HG03095 (cell line): ENCODE data around the gene OPCML.

Source experiments
- ATAC-seq: cut with Tn5 transposase; IDR thresholded peaks from one replicate; pipeline ENCODE4 v1.9.1; 2021; ENCODE audit warnings: moderate library complexity; ENCODE audit not compliant: unreplicated experiment

Gene OPCML

GRCh38 chr11:133366147-133366546 is 166.2 kb downstream of the OPCML start:
- ATAC-seq, result no peak

- no peak for ATAC-seq
Observed at GRCh38 chr11:133362916-133363315, 169.4 kb downstream of the OPCML start.

GRCh38 chr11:133362156-133362555 is 170.1 kb downstream of the OPCML start:
- ATAC-seq, result no peak

- ATAC-seq, result no peak
Observed at GRCh38 chr11:133361689-133361994, 170.7 kb downstream of the OPCML start.

DNA sequence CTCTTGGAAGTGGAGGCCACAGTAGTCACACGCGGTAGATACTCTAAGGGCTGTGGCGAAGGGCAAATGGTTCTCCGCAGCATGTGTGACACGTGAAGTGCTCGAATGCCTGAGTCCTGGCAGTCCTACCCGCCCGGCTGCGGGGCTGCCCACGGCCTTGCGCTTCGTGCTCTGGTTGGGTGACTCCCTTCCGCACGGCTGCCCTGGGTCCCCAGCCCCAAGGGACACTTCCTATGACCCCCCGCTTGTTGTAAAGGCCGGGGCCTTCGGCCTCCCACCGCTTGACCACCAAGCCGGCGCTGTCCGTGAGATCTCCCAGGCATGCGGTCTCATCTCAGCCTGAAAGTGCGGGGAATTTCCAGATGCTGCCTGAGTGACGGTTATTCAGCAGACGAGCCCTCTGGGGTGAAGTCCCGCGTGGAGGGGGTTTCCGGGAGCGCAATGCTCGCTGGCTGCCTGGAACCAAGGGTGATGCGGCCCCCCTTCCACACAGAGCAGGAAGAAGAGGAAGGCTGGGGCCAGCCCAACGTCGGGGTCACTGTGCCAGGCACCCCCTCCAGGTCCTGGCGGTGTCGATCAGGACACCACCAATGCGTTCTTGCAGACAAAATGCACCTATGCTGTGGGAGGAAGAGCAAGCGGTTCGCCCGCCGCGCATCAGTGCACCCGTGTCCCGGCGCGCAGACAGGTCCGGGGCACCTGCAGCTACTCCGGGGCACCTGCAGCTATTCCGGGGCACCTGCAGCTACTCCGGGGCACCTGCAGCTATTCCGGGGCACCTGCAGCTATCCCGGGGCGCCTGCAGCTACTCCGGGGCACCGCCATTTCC is 171.2 kb downstream of the OPCML start:
- ATAC-seq, result no peak

DNA sequence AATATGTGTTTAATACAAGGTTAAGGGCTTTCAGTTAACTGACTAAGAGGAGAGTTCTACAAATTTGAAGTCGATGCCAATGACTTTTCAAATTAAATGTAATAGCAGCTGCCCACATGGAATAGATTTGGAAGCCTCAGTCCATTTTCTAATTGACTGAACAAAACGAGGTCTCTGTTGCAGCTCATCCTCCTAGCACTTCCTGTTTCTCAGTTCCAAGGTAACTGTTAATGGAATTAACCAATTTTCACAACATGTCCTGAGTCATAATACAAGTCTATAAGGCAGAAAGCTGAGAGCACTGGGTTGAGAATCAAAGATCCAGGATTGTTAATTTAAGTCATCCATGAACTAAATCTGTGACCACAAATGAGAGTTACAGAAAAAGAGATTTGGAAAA is 177.2 kb downstream of the OPCML start:
- no peak for ATAC-seq

- no peak for ATAC-seq
Observed at GRCh38 chr11:133354069-133354468, 178.2 kb downstream of the OPCML start.

DNA sequence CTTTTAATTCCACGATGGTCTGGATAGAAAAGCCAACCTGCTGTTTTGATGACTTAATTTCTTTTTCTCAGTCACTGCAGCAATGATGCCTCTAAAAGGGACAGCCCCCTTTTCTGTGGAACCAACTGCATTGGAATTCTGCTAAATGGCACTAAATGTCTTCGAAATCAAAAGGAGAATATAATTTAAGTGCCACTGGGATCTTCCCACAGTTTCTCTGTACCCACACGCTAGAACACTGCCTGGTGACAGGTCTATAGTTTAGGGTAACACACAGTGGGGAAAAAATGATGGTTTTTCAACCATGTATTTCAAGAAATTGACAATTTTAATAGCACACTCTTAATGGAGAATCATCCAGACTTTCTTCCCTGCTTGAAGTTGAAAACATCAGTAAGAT is 182.3 kb downstream of the OPCML start:
- ATAC-seq, result no peak

DNA sequence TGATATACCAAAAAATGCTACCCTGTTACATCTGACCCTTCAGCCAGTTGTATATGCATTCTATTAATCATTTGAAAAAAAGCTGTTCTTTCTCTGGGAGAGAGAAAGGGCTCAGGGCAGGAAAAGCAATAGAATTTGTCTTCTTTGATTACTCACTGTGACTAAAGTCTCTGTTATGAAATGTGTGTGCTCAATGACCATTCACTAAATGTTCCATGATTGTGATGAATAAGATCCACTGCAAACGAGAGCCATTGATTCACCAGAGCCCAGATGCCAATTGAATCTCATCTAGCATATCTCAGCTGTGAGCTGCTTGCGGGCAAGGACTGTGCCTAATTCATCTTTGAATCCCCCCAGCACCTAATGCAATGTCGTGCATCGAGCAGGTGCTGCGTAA is 184.3 kb downstream of the OPCML start:
- no peak for ATAC-seq

GRCh38 chr11:133346137-133346536 is 186.2 kb downstream of the OPCML start:
- no peak for ATAC-seq

DNA sequence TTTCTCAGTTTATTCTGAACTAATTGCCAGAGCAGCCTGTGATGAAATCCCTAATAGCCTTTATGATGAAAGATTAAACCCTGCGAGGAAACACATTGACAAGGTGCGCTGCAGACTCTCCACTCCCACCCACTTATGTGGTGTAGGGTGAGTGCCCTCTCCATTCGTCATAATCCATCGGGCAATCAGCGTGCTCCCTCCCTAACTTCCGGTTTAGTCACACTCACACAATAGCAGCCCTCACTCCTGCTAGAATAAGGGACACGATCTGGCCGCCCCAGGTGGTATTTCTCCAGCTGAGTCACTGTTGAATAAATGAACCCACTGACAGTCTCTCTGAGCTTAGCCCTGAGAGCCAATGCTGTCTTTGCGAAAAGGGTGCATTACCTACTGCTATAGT is 188.3 kb downstream of the OPCML start:
- no peak for ATAC-seq

DNA sequence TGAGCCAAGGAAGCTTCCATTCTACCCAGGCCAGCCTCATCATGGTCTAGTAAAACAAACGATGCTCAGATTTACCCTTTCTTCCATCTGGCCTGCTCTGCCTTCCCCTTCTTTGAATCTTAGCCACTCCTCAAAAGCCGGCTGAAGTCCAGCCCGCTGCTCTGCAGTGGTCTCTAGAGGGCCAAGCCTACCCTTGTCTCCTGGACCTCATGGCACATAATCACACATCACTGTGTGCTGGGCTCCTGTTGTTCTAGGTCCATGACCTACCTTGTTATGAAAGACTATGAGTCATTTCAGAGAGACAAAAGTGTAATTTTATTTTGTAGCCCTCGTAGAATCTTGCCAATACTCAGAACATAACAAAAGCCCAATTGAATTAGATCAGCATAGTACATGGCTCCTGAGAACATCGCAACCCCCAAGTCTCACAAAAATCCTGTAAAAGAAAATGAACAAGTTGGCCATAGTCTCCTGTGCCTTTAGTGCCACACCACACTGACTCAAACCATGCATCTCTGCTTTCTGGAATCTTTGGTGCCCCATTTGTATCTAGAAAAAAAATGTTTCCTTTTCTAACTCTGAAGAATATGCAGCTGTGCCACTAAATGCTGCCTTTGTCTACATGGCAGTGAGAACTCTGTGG is 192.7 kb downstream of the OPCML start:
- no peak for ATAC-seq

DNA sequence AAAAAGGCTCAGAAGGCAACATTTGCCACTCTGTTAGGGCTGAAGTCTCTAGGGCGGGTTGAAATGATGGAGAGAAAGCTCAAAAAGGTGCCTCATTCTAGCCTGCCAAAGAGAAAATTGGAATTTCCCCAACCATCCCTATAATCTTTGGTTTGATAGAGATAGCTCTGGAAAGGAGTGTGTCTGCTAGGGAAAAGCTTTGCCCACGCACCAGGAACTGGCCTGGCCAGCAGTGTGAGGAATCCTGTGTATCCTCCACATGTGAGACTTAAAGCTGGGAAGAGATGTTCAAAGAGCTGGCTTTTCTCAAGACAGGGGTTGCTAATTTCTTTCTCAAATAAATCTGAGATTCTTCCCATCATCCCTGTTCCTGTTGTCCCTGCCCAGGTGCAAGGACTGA is 193.7 kb downstream of the OPCML start:
- ATAC-seq, result no peak

DNA sequence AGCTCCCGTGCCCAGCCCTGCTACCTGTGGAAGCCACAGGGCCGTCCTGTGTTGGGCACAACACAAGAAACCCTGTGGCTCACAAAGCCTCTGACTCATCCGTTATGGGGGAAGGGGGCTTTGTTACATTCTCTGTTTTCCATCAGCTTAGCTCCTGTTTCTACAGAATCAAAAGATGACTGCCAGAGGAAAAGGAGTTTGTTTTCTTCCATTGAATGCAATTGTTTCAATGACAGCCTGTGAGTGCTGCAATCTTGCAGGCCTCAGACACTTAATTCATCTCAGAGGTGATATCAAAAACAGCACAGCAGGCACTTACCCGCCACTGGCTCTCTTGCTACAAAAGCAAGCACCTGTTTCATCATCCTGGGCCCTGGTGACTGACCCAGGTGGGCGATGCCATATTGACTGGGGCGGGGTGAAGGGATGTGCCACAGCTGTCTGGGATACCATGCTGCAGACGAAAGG is 194.3 kb downstream of the OPCML start:
- no peak for ATAC-seq

DNA sequence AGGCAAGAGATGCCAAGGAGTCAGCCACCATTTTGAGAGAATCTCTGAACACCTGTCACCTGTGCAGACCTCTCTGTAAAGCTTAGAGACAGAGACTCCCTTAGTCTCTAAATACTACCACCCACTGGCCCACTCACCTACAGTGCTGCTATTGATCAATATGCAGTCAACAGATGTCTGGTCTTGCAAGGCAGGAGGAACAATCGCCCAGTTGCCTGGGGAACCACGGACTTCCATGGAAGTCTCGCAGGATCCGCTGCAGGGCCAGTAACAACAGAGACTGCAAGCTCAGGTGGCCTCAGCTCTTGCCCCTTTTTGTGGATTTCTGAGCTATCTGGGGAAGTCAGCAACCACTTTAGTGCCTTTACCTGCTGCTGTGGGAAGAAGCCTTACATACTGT is 195.1 kb downstream of the OPCML start:
- no peak for ATAC-seq

- ATAC-seq, result no peak
Observed at GRCh38 chr11:133331031-133331430, 201.3 kb downstream of the OPCML start.

DNA sequence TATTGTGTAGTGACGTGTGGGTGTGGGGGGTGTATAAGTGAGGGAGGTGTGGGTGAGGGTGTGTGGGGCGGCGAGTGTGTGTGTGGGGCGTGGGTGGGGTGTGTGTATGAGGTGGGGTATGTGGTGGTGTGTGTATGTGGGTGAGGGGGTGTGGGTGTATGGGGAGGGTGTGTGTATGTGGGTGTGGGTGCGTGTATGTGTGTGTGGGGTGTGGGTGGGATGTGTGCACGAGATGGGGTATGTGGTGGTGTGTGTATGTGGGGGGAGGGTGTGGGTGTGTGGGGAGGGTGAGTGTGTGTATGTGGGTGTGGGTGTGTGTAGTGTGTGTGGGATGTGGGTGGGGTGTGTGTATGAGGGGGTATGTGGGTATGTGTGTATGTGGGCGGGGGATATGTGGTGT is 205.5 kb downstream of the OPCML start:
- no peak for ATAC-seq

DNA sequence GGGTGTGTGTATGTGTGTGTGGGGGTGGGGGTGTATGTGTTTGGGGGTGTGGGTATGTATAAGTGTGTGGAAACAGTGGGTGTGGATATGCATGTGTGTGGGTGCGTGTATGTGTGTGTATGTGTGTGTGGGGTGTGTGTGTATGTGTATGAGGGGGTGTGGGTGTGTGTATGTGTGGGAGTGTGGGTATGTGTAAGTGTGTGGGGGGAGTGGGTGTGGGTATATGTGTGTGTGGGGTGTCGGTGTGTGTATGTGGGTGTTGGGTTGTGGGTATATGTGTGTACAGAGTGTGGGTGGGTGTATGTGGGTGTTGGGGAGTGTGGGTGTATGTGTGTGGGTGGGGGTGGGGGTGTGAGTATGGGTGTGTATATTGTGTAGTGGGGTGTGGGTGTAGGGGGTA is 206.0 kb downstream of the OPCML start:
- ATAC-seq, result no peak

DNA sequence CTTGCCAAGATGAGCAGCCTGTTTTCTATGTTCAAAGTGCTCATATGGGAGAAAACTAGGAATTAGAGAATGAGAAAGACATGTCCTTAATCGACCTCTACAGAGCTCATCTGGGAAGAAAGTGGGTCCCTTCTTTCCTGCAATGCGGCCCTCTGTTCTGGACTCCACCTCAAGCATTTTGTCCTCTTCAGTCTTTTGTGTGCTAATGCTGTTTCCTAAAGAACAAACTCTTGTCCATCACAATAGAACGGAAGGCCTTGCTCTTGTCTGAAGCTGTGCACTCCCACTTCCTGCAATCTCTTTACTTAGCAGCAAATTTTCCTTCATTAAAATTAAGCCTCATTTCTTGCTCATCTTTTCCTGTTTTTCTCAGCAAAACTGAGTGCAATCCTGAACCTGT is 206.6 kb downstream of the OPCML start:
- no peak for ATAC-seq

- ATAC-seq, result no peak
Observed at GRCh38 chr11:133323354-133323753, 208.9 kb downstream of the OPCML start.

- no peak for ATAC-seq
Observed at GRCh38 chr11:133318221-133318620, 214.1 kb downstream of the OPCML start.

- no peak for ATAC-seq
Observed at GRCh38 chr11:133311230-133311629, 221.1 kb downstream of the OPCML start.

DNA sequence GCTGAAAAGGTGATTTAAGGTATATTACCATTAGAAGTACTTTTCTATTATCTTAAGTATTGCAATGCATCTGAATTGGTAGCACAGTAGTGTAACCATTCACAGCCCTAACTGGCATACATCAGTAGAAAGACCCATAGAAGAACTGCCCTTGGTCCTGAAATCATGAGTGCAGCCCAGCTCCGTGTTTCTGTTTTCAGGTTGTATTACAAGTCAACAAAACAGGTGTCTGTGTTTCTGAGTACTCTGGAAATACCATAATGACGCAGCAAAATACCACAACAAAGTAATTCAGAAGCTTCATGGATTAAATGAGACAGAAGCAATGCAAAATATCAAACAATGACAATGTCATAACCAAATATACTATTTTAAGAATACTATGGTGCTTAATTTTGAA is 226.3 kb downstream of the OPCML start:
- no peak for ATAC-seq
